ENCODE results near the gene SNX24.

SNX24 gene

GRCh38 chr5:122879076-122879475 lies 33.7 kb downstream of the SNX24 start:
- Histone ChIP-seq H3K27ac (ENCODE audit: low read depth, low read length) (no peak overlapping the region), H3K27me3 (ENCODE audit: low read length) (no peaks in the 10 kb centered on the region), H3K9me3 (ENCODE audit: insufficient read depth, low read length) (no peaks in the 10 kb centered on the region), H3K9me2 (replicated peaks; ENCODE audit: insufficient read depth, low read length) (no peaks in the 10 kb centered on the region), H3K36me3 (ENCODE audit: low read length) (no peaks in the 10 kb centered on the region), H3K4me3 (ENCODE audit: insufficient read depth, low read length, poor library complexity, severe bottlenecking) (no peak overlapping the region), H2AFZ (ENCODE audit: low read depth, low read length, severe bottlenecking) (no peak overlapping the region), H3F3A (ENCODE audit: insufficient read depth) (no peaks in the 10 kb centered on the region), H3K4me2 (ENCODE audit: low read depth, low read length, poor library complexity, severe bottlenecking) (no peak overlapping the region), H3K79me2 (ENCODE audit: insufficient read depth, low read length) (no peaks in the 10 kb centered on the region), H4K20me1 (ENCODE audit: low read depth, low read length) (no peaks in the 10 kb centered on the region), H3K9ac (ENCODE audit: low read length) (no peak overlapping the region)
- TF ChIP-seq EZH2phosphoT487 (conservative IDR thresholded peaks at IDR 0.05; ENCODE audit: low read length) = no peak
- TF ChIP-seq CTCF (IDR thresholded peaks at IDR 0.05; ENCODE audit: insufficient read depth, low read length, poor library complexity, severe bottlenecking) = no peak

DNA sequence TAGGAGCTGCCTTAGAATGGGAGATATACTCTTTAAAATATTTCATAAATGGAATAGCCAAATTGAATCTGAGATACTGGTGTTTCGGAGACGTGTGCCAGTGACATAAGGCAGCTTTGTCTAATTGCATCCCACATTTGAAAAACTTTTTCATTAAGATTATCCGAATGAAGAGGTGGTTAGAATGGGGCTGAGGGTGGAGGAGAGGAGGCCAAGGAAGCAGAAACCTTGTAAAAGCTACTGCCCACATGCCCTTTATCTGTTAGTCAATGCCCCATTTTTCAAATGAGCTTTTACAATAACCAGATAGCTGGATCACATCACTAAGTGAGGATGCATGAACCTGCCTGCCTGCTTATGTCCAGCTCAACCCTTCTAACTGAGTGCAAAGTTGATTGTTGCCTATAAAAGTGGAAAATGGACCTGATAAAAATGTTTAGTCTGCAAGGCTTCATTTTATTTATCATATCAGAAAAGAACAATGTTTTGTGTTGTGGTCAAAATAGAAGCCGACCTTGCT lies 34.8 kb downstream of the SNX24 start:
- Histone ChIP-seq H2AFZ (ENCODE audit: low read depth, low read length, severe bottlenecking) (no peak overlapping the region), H3F3A (ENCODE audit: insufficient read depth) (no peaks in the 10 kb centered on the region), H3K4me2 (ENCODE audit: low read depth, low read length, poor library complexity, severe bottlenecking) (no peak overlapping the region), H3K27me3 (ENCODE audit: low read length) (no peaks in the 10 kb centered on the region), H3K27ac (ENCODE audit: low read depth, low read length) (no peak overlapping the region), H3K4me3 (ENCODE audit: insufficient read depth, low read length, poor library complexity, severe bottlenecking) (no peak overlapping the region), H3K9me3 (ENCODE audit: insufficient read depth, low read length) (no peaks in the 10 kb centered on the region), H3K9ac (ENCODE audit: low read length) (no peak overlapping the region), H3K9me2 (replicated peaks; ENCODE audit: insufficient read depth, low read length) (no peaks in the 10 kb centered on the region), H4K20me1 (ENCODE audit: low read depth, low read length) (no peaks in the 10 kb centered on the region), H3K36me3 (ENCODE audit: low read length) (no peaks in the 10 kb centered on the region), H3K79me2 (ENCODE audit: insufficient read depth, low read length) (no peaks in the 10 kb centered on the region)
- TF ChIP-seq EZH2phosphoT487 (conservative IDR thresholded peaks at IDR 0.05; ENCODE audit: low read length) (no peak), CTCF (IDR thresholded peaks at IDR 0.05; ENCODE audit: insufficient read depth, low read length, poor library complexity, severe bottlenecking) (no peak)

- Histone ChIP-seq H3K9me2 (replicated peaks; ENCODE audit: insufficient read depth, low read length) (no peaks in the 10 kb centered on the region), H3K4me3 (ENCODE audit: insufficient read depth, low read length, poor library complexity, severe bottlenecking) (no peak overlapping the region), H3K27me3 (ENCODE audit: low read length) (no peaks in the 10 kb centered on the region), H3K9ac (ENCODE audit: low read length) (no peak overlapping the region), H3K79me2 (ENCODE audit: insufficient read depth, low read length) (no peaks in the 10 kb centered on the region), H3K36me3 (ENCODE audit: low read length) (no peaks in the 10 kb centered on the region), H3F3A (ENCODE audit: insufficient read depth) (no peaks in the 10 kb centered on the region), H4K20me1 (ENCODE audit: low read depth, low read length) (no peaks in the 10 kb centered on the region), H3K4me2 (ENCODE audit: low read depth, low read length, poor library complexity, severe bottlenecking) (no peak overlapping the region), H2AFZ (ENCODE audit: low read depth, low read length, severe bottlenecking) (no peak overlapping the region), H3K9me3 (ENCODE audit: insufficient read depth, low read length) (no peaks in the 10 kb centered on the region), H3K27ac (ENCODE audit: low read depth, low read length) (no peak overlapping the region)
- no peak for TF ChIP-seq CTCF (IDR thresholded peaks at IDR 0.05; ENCODE audit: insufficient read depth, low read length, poor library complexity, severe bottlenecking)
- no peak for TF ChIP-seq EZH2phosphoT487 (conservative IDR thresholded peaks at IDR 0.05; ENCODE audit: low read length)
Measured at GRCh38 chr5:122880749-122881148, 35.3 kb downstream of the SNX24 start.

Data from SU-DHL-6 (cell line).